Spleen (tissue), 11 donors: ENCODE data around the gene FUT3. TPM values are rescaled to one million over a fixed set of nuclear protein-coding genes. Genes with fewer than 3 reads are reported as not detected.

Experiments
- DNase-seq: peaks from one replicate; pipeline ENCODE4 v3.0.0-alpha.2; 2020
- H3K27ac ChIP-seq, 8 donors: fragments of 200-600 bp; sonication (generic) in 7 of 8; 1 replicate in 4 of 8; 2 replicates in 4 of 8; pipeline versions ENCODE4 v1.5.0 to v1.8.0; 2016 to 2021; ENCODE audit warnings: inconsistent platforms in 4 of 8, mild to moderate bottlenecking in 4 of 8, moderate library complexity in 1 of 8
- H3K27me3 ChIP-seq, 7 donors: fragments of 200-600 bp; sonication (generic) in 6 of 7; replicated peaks in 1 of 7; 1 replicate in 4 of 7; 2 replicates in 3 of 7; pipeline versions ENCODE4 v1.5.0 to v1.8.0; 2016 to 2021; ENCODE audit warnings: inconsistent platforms in 3 of 7, mild to moderate bottlenecking in 1 of 7
- H3K36me3 ChIP-seq, 6 donors: fragments of 200-600 bp; sonication (generic) in 5 of 6; 1 replicate in 4 of 6; 2 replicates in 2 of 6; pipeline versions ENCODE4 v1.5.0 to v1.8.0; 2016 to 2021; ENCODE audit warnings: inconsistent platforms in 2 of 6
- H3K4me1 ChIP-seq, 6 donors: fragments of 200-600 bp; sonication (generic) in 5 of 6; 1 replicate in 3 of 6; 2 replicates in 3 of 6; pipeline versions ENCODE4 v1.5.0 to v1.8.0; 2016 to 2021; ENCODE audit warnings: inconsistent platforms in 3 of 6
- H3K4me3 ChIP-seq, 8 donors: fragments of 200-600 bp; sonication (generic) in 7 of 8; 1 replicate in 4 of 8; 2 replicates in 4 of 8; pipeline versions ENCODE4 v1.5.0 to v1.8.0; 2016 to 2021; ENCODE audit warnings: inconsistent platforms in 4 of 8, mild to moderate bottlenecking in 4 of 8, moderate library complexity in 2 of 8
- H3K9me3 ChIP-seq, 8 donors: fragments of 200-600 bp; sonication (generic) in 7 of 8; 1 replicate in 4 of 8; 2 replicates in 4 of 8; pipeline versions ENCODE4 v1.5.0 to v1.8.0; 2016 to 2021; ENCODE audit warnings: inconsistent platforms in 4 of 8
- POLR2A ChIP-seq, 3 donors: fragments of 450-650 bp; IDR thresholded peaks; one replicate each; pipeline ENCODE4 v1.5.1; 2017; ENCODE audit warnings: antibody characterized with exemption in 3 of 3, mild to moderate bottlenecking in 1 of 3
- POLR2AphosphoS5 ChIP-seq, 3 donors: sonication (generic); formaldehyde crosslinking; IDR thresholded peaks; one replicate each; pipeline ENCODE4 v1.5.1; 2017; ENCODE audit warnings: antibody characterized with exemption in 3 of 3
- WGBS, 5 donors: extraction: QIAGEN DNeasy Blood & Tissue Kit in 3 of 5; methylation state at CpG; one replicate each; pipeline versions ENCODE4 v1.1.5 to v1.1.7; 2013 to 2018; 5-methylcytosine and 5-hydroxymethylcytosine counted together
- intact Hi-C: fragments of 100-400 bp; cut with DNase I; formaldehyde crosslinking; loops from one replicate; pipeline ENCODE4 v1.15.0; 2023; ENCODE audit warnings: low total_unique reads
- polyA plus RNA-seq, 3 donors: library from polyadenylated mRNA; stranded (reverse); fragments of 200-250 nt; gene quantifications; one replicate each; pipeline ENCODE4 v1.2.1, GENCODE V29; 2013
- total RNA-seq, 7 donors: library from RNA; depleted of rRNA in 3 of 7; stranded (reverse); fragments of >200 nt in 3 of 7; fragmentation: NEBNext Ultra II Directional in 4 of 7; extraction: Animal tissue kit (Norgen Biotek cat#: 25700) in 4 of 7; gene quantifications; one replicate each; pipeline versions ENCODE4 v1.1.0 to v1.2.1, GENCODE V29; 2016 to 2021
- TF ChIP-seq, protein P1 (sequence below), 11 experiments: fragments of 200-600 bp in 7 of 11; fragments of 450-650 bp in 4 of 11; sonication (generic) in 4 of 11; IDR thresholded peaks in 8 of 11; conservative IDR thresholded peaks in 3 of 11; 1 replicate in 7 of 11; 2 replicates in 4 of 11; pipeline versions ENCODE4 v1.4.0 to v1.8.0; 2016 to 2021; ENCODE audit warnings: antibody characterized with exemption in 11 of 11, inconsistent platforms in 4 of 11, mild to moderate bottlenecking in 1 of 11
- donor health status: healthy with polysubstance abuse.
- donor health status: DM: no; HTN: no; CAD: no; lungs with moderate emphysema.
- donor health status: DM: no; HTN: no; CAD: no.
- donor health status: Bipolar disorder and iron deficiency.
- donor health status: healthy.
- donor health status: DM: no; HTN: no; CAD: no.
- donor health status: DM: yes; HTN: yes; CAD: no.

The FUT3 gene
- total and polyA plus RNA-seq, 10 donors: 0.06 to 0.12 TPM; not detected in 8

GRCh38 chr19:5829567-5830310 lies 21.5 kb downstream of the FUT3 start:
- H3K27ac ChIP-seq: no peak overlapping the region
- DNase-seq: no peak
- peaks cover 4 to 32% (median 25%) of the 10 kb centered on the region in 6 donors for H3K4me1 ChIP-seq
- peaks cover 0 to 4% (median 0%) of the 10 kb centered on the region in 8 donors for H3K9me3 ChIP-seq
- intact Hi-C loops: no loop called here
- peaks cover 0 to 45% (median 21%) of the 10 kb centered on the region in 7 donors for H3K27me3 ChIP-seq
- H3K36me3 ChIP-seq: no peaks in the 10 kb centered on the region
- TF ChIP-seq POLR2A (IDR thresholded peaks at IDR 0.05) (no peak), POLR2AphosphoS5 (IDR thresholded peaks at IDR 0.05) (no peak)
- TF ChIP-seq, protein P1, sequence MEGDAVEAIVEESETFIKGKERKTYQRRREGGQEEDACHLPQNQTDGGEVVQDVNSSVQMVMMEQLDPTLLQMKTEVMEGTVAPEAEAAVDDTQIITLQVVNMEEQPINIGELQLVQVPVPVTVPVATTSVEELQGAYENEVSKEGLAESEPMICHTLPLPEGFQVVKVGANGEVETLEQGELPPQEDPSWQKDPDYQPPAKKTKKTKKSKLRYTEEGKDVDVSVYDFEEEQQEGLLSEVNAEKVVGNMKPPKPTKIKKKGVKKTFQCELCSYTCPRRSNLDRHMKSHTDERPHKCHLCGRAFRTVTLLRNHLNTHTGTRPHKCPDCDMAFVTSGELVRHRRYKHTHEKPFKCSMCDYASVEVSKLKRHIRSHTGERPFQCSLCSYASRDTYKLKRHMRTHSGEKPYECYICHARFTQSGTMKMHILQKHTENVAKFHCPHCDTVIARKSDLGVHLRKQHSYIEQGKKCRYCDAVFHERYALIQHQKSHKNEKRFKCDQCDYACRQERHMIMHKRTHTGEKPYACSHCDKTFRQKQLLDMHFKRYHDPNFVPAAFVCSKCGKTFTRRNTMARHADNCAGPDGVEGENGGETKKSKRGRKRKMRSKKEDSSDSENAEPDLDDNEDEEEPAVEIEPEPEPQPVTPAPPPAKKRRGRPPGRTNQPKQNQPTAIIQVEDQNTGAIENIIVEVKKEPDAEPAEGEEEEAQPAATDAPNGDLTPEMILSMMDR (IDR thresholded peaks at IDR 0.05 in 8 of 11, conservative IDR thresholded peaks at IDR 0.05 in 3 of 11): no peak
- 58 to 74% (median 68%) methylated on average over 18 to 34 of the region's 34 CpGs for WGBS, 5 donors
- no peak overlapping the region for H3K4me3 ChIP-seq

GRCh38 chr19:5828661-5829566 lies 22.3 kb downstream of the FUT3 start:
- H3K27ac ChIP-seq: peak overlapping the region in 6 of 8 donors; percentile 69 to 85 (median 78)
- H3K36me3 ChIP-seq: no peaks in the 10 kb centered on the region
- H3K4me1 ChIP-seq: peaks cover 4 to 32% (median 25%) of the 10 kb centered on the region in 6 donors
- 0 to 10% (median 3%) methylated on average over 16 to 47 of the region's 47 CpGs for WGBS, 5 donors
- peaks cover 0 to 40% (median 21%) of the 10 kb centered on the region in 7 donors for H3K27me3 ChIP-seq
- intact Hi-C loops: no loop called here
- no peak for DNase-seq
- no peak for TF ChIP-seq POLR2AphosphoS5 (IDR thresholded peaks at IDR 0.05)
- TF ChIP-seq, protein P1 (IDR thresholded peaks at IDR 0.05 in 8 of 11, conservative IDR thresholded peaks at IDR 0.05 in 3 of 11): no peak
- TF ChIP-seq POLR2A (IDR thresholded peaks at IDR 0.05): no peak
- peak overlapping the region; percentile 27 to 73 (median 50) for H3K4me3 ChIP-seq
- H3K9me3 ChIP-seq: peaks cover 0 to 4% (median 0%) of the 10 kb centered on the region in 8 donors

- Histone ChIP-seq H3K36me3 (no peaks in the 10 kb centered on the region), H3K4me1 (peaks cover 4 to 32% (median 25%) of the 10 kb centered on the region in 6 donors), H3K9me3 (peaks cover 0 to 4% (median 0%) of the 10 kb centered on the region in 8 donors), H3K27ac (peak overlapping the region; percentile 36 to 85 (median 78)), H3K4me3 (peak overlapping the region; percentile 27 to 73 (median 50)), H3K27me3 (peaks cover 0 to 44% (median 21%) of the 10 kb centered on the region in 7 donors)
- peak in 1 of 3 donors; percentile 26 for TF ChIP-seq POLR2A (IDR thresholded peaks at IDR 0.05)
- peak; percentile 87 to 92 (median 90) for TF ChIP-seq POLR2AphosphoS5 (IDR thresholded peaks at IDR 0.05)
- TF ChIP-seq, protein P1 (IDR thresholded peaks at IDR 0.05 in 8 of 11, conservative IDR thresholded peaks at IDR 0.05 in 3 of 11): no peak
- WGBS, 5 donors: 0 to 1% (median 1%) methylated on average over 54 to 91 of the region's 91 CpGs
- peak; percentile 95 for DNase-seq
- intact Hi-C loops: no loop called here
These were observed 23.2 kb downstream of the FUT3 start for GRCh38 chr19:5827891-5828660.
